ENCODE results near the gene SOHLH2.

The SOHLH2 gene

GRCh38 chr13:36188441-36188840 is 25.9 kb downstream of the SOHLH2 start:
- no peak for DNase-seq (ENCODE audit: low read depth)

GRCh38 chr13:36183901-36184300 is 30.5 kb downstream of the SOHLH2 start:
- no peak for DNase-seq (ENCODE audit: low read depth)

GRCh38 chr13:36175621-36176020 is 38.7 kb downstream of the SOHLH2 start:
- no peak for DNase-seq (ENCODE audit: low read depth)

GRCh38 chr13:36174923-36175322 is 39.4 kb downstream of the SOHLH2 start:
- no peak for DNase-seq (ENCODE audit: low read depth)

GRCh38 chr13:36173571-36174322 is 40.6 kb downstream of the SOHLH2 start:
- DNase-seq (ENCODE audit: low read depth) = no peak

GRCh38 chr13:36166046-36166445 is 48.3 kb downstream of the SOHLH2 start:
- no peak for DNase-seq (ENCODE audit: low read depth)

GRCh38 chr13:36163809-36164308 is 50.5 kb downstream of the SOHLH2 start:
- DNase-seq (ENCODE audit: low read depth) = no peak

GRCh38 chr13:36163286-36163685 is 51.1 kb downstream of the SOHLH2 start:
- no peak for DNase-seq (ENCODE audit: low read depth)

GRCh38 chr13:36160297-36160696 is 54.1 kb downstream of the SOHLH2 start:
- no peak for DNase-seq (ENCODE audit: low read depth)

GRCh38 chr13:36158611-36159010 is 55.7 kb downstream of the SOHLH2 start:
- DNase-seq (ENCODE audit: low read depth) = no peak

GRCh38 chr13:36157480-36157879 is 56.9 kb downstream of the SOHLH2 start:
- DNase-seq (ENCODE audit: low read depth) = no peak

GRCh38 chr13:36154567-36155291 is 59.6 kb downstream of the SOHLH2 start:
- no peak for DNase-seq (ENCODE audit: low read depth)

GRCh38 chr13:36151591-36151990 is 62.8 kb downstream of the SOHLH2 start:
- no peak for DNase-seq (ENCODE audit: low read depth)

GRCh38 chr13:36148446-36148845 is 65.9 kb downstream of the SOHLH2 start:
- DNase-seq (ENCODE audit: low read depth) = no peak

GRCh38 chr13:36147330-36147729 is 67.0 kb downstream of the SOHLH2 start:
- DNase-seq (ENCODE audit: low read depth) = no peak

GRCh38 chr13:36146511-36147269 is 67.7 kb downstream of the SOHLH2 start:
- DNase-seq (ENCODE audit: low read depth) = no peak

- no peak for DNase-seq (ENCODE audit: low read depth)
Measured at GRCh38 chr13:36143738-36144137, 70.6 kb downstream of the SOHLH2 start.

GRCh38 chr13:36142735-36143134 is 71.6 kb downstream of the SOHLH2 start:
- DNase-seq (ENCODE audit: low read depth) = no peak

GRCh38 chr13:36135876-36136275 is 78.5 kb downstream of the SOHLH2 start:
- no peak for DNase-seq (ENCODE audit: low read depth)

- no peak for DNase-seq (ENCODE audit: low read depth)
Measured at GRCh38 chr13:36134632-36135031, 79.7 kb downstream of the SOHLH2 start.

GRCh38 chr13:36133950-36134626 is 80.3 kb downstream of the SOHLH2 start:
- no peak for DNase-seq (ENCODE audit: low read depth)

GRCh38 chr13:36132376-36132775 is 82.0 kb downstream of the SOHLH2 start:
- no peak for DNase-seq (ENCODE audit: low read depth)

Data from activated T-helper 9 cell treated with anti-CD3 and anti-CD28 coated beads, Interleukin-2, amount 50 U/mL, for 16 hours (primary cell).